ENCODE results near the gene SLC22A15.

DNA sequence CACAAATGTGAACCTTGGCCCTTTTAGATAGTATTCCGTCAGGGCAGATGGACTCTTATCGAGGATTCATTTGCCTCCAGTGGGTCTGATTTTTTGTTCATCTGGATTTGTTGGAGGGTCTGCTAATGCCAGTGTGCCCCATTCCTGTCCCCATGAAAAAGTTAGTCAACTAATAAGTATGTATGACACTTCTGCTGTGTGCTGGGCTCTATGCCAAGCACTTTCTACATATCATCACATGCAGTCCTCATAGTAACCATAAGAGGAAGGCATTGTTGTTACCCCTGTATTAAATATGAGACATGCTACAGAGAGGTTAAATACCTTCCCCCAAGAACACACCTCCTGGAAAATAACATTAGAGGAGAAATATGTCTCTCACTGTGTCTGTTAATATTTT is 88.3 kb downstream of the SLC22A15 start:
- TF ChIP-seq, protein P1, sequence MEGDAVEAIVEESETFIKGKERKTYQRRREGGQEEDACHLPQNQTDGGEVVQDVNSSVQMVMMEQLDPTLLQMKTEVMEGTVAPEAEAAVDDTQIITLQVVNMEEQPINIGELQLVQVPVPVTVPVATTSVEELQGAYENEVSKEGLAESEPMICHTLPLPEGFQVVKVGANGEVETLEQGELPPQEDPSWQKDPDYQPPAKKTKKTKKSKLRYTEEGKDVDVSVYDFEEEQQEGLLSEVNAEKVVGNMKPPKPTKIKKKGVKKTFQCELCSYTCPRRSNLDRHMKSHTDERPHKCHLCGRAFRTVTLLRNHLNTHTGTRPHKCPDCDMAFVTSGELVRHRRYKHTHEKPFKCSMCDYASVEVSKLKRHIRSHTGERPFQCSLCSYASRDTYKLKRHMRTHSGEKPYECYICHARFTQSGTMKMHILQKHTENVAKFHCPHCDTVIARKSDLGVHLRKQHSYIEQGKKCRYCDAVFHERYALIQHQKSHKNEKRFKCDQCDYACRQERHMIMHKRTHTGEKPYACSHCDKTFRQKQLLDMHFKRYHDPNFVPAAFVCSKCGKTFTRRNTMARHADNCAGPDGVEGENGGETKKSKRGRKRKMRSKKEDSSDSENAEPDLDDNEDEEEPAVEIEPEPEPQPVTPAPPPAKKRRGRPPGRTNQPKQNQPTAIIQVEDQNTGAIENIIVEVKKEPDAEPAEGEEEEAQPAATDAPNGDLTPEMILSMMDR (IDR thresholded peaks at IDR 0.05) = no peak
- no peak for TF ChIP-seq POLR2A (IDR thresholded peaks at IDR 0.05)

Measured in right lobe of liver (tissue), 4 donors.